Nephron progenitor cell (in vitro differentiated cells): ENCODE measurements around the gene MYO3B.
"Not testable (repeated sequence)": the region's sequence is repeated elsewhere in the genome, so short reads cannot be mapped to it uniquely, and the experiment has no call there.

ENCODE experiments used
- DNase-seq: peaks from one replicate; pipeline ENCODE4 v3.0.0; 2021
- H3K27ac Mint-ChIP-seq: 2 replicates; pipeline ENCODE4 v1.8.0; 2021; ENCODE audit warnings: mild to moderate bottlenecking, moderate library complexity, mixed read lengths
- H3K27me3 Mint-ChIP-seq: 2 replicates; pipeline ENCODE4 v1.8.0; 2021; ENCODE audit warnings: mild to moderate bottlenecking, low read depth, mixed read lengths; ENCODE audit not compliant: poor library complexity
- H3K36me3 Mint-ChIP-seq: 2 replicates; pipeline ENCODE4 v1.8.0; 2021; ENCODE audit warnings: low read depth, mixed read lengths
- H3K4me1 Mint-ChIP-seq: 2 replicates; pipeline ENCODE4 v1.8.0; 2021; ENCODE audit warnings: mixed read lengths
- H3K4me3 Mint-ChIP-seq: 2 replicates; pipeline ENCODE4 v1.8.0; 2021; ENCODE audit warnings: mild to moderate bottlenecking, moderate library complexity, mixed read lengths
- H3K9me3 Mint-ChIP-seq: 2 replicates; pipeline ENCODE4 v1.8.0; 2021; ENCODE audit warnings: mild to moderate bottlenecking, moderate library complexity, mixed read lengths
- TF ChIP-seq, protein P1 (sequence below): fragments of 200-600 bp; sonication (generic); IDR thresholded peaks from 2 replicates; pipeline ENCODE4 v1.5.0; 2021; ENCODE audit warnings: antibody characterized with exemption

MYO3B gene

DNA sequence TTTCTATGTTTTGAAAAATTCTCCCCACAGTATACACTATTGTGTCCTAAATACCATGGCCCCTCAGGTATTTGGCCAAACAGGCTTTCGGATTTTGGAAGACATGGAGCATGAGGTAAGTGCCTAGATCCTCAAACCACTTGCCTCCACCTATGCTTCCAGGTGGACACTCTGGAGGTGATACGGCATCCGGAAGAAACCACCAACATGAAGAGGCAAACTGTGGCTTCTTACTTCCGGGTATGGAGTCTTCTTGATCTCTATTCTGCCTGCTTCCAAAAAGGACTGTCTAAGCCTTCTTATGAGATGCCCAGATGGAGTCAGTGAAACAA is 285.2 kb downstream of the MYO3B start:
- H3K4me1 Mint-ChIP-seq, result peaks cover 19% of the 10 kb centered on the region
- no peaks in the 10 kb centered on the region for H3K27me3 Mint-ChIP-seq
- no peak overlapping the region for H3K27ac Mint-ChIP-seq
- peaks cover 7% of the 10 kb centered on the region for H3K9me3 Mint-ChIP-seq
- no peak overlapping the region for H3K4me3 Mint-ChIP-seq
- TF ChIP-seq, protein P1, sequence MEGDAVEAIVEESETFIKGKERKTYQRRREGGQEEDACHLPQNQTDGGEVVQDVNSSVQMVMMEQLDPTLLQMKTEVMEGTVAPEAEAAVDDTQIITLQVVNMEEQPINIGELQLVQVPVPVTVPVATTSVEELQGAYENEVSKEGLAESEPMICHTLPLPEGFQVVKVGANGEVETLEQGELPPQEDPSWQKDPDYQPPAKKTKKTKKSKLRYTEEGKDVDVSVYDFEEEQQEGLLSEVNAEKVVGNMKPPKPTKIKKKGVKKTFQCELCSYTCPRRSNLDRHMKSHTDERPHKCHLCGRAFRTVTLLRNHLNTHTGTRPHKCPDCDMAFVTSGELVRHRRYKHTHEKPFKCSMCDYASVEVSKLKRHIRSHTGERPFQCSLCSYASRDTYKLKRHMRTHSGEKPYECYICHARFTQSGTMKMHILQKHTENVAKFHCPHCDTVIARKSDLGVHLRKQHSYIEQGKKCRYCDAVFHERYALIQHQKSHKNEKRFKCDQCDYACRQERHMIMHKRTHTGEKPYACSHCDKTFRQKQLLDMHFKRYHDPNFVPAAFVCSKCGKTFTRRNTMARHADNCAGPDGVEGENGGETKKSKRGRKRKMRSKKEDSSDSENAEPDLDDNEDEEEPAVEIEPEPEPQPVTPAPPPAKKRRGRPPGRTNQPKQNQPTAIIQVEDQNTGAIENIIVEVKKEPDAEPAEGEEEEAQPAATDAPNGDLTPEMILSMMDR, result no peak
- no peak for DNase-seq
- peaks cover 5% of the 10 kb centered on the region for H3K36me3 Mint-ChIP-seq

DNA sequence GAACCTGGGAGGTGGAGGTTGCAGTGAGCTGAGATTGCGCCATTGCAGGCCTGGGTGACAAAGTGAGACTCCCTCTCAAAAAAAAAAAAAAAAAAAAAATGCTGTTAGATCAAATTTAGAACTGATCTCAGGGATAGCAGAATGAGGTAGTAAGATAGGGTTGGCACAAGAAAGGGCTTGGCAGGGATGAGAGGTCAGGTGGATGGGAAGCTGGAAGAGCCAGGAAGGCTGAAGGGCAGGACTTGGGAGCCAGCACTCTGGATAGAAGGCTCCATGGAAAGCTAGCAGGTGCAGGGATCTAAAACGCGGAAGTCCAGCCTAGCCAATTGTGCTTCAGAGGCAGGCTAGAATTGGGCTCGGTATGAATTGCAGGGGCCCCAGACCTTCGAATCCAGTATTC is 286.3 kb downstream of the MYO3B start:
- H3K27ac Mint-ChIP-seq, result no peak overlapping the region
- no peak for DNase-seq
- TF ChIP-seq, protein P1, result no peak

DNA sequence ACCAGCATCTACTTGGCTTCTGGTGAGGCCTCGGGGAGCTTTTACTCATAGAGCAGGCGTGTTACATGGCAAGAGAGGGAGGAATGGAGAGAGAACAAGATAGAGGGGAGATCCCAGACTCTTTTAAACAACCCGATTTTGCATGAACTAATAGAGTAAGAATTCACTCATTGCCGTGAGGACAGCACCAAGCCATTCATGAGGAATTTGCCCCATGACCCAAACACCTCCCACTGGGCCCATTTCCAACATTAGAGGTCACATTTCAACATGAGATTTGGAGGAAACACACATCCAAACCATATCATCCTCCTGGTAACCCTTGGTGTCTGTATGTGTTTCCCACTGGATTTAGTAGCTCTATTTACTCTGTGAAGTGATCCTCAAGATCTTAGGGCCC is 287.3 kb downstream of the MYO3B start:
- no peak overlapping the region for H3K4me3 Mint-ChIP-seq
- peaks cover 15% of the 10 kb centered on the region for H3K4me1 Mint-ChIP-seq
- no peak for DNase-seq
- H3K27me3 Mint-ChIP-seq, result no peaks in the 10 kb centered on the region
- no peaks in the 10 kb centered on the region for H3K9me3 Mint-ChIP-seq
- H3K36me3 Mint-ChIP-seq, result peaks cover 2% of the 10 kb centered on the region
- H3K27ac Mint-ChIP-seq, result no peak overlapping the region
- TF ChIP-seq, protein P1, result no peak

More for the DNA sequence above, 286.3 kb downstream of the MYO3B start:
- H3K4me1 Mint-ChIP-seq, result peaks cover 15% of the 10 kb centered on the region
- H3K9me3 Mint-ChIP-seq, result peaks cover under 1% of the 10 kb centered on the region
- H3K27me3 Mint-ChIP-seq, result no peaks in the 10 kb centered on the region
- no peak overlapping the region for H3K4me3 Mint-ChIP-seq
- H3K36me3 Mint-ChIP-seq, result no peaks in the 10 kb centered on the region

DNA sequence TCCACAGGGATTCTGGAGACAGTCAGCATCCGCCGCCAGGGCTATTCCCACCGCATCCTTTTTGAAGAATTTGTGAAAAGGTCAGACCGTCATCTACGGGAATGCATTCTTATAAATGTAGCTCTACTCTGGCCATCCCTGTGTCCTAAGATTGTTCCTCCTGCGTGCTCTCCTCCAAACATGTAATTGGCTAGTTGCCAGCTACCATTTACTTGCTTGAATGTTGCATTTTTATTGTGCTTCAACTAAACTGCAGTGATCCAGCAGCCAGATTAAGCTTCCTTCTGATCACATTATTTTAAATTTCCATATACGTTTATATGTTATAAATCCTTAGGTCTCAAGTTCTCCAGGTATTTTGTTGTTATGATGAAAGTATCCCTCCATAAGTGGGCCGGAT is 288.7 kb downstream of the MYO3B start:
- peaks cover 15% of the 10 kb centered on the region for H3K4me1 Mint-ChIP-seq
- TF ChIP-seq, protein P1, result no peak
- peaks cover 3% of the 10 kb centered on the region for H3K27me3 Mint-ChIP-seq
- no peak overlapping the region for H3K27ac Mint-ChIP-seq
- peaks cover 3% of the 10 kb centered on the region for H3K36me3 Mint-ChIP-seq
- no peak for DNase-seq
- no peaks in the 10 kb centered on the region for H3K9me3 Mint-ChIP-seq
- H3K4me3 Mint-ChIP-seq, result no peak overlapping the region

DNA sequence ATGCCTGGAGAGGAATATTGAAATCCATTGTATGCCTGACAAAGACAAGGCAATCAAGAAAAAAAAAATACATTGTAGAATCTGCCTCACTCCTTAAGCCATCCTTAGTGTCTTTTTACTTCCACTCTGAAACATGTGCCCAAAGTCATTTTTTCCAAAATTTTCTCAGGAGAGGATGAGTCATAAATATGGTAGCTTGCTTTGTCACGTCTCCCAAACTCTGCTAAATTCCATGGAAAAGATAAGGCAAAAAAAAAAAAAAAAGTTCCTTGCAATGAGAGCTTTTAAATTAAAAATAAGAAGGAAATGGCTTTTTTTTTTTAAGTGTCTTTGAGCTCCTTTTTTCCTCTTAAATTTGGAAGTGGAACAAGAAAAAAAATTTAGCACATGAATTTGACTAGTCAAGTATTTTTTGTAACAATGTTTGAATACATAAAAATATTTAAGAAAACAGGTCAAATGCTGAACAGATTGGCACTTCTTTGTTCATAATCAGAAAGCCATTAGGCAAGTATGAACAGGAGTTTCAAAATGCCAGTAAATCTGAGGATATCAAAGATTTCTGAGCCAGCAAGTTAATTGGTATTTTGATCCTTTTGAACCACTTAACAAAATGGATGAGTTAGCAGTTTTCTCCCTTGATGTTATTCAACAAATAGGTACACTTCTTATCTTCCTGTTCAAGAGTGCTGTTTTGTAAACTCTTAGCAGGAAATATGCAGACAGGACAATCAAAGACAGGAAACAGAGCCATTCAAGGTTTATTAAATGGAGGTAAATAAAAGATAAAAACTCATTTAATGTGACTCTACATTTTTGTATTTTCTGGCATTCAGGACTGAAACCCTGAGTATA is 289.8 kb downstream of the MYO3B start:
- no peak overlapping the region for H3K27ac Mint-ChIP-seq
- no peaks in the 10 kb centered on the region for H3K9me3 Mint-ChIP-seq
- no peak for DNase-seq
- peaks cover 3% of the 10 kb centered on the region for H3K27me3 Mint-ChIP-seq
- peaks cover 3% of the 10 kb centered on the region for H3K36me3 Mint-ChIP-seq
- peaks cover 7% of the 10 kb centered on the region for H3K4me1 Mint-ChIP-seq
- TF ChIP-seq, protein P1, result no peak
- H3K4me3 Mint-ChIP-seq, result no peak overlapping the region

DNA sequence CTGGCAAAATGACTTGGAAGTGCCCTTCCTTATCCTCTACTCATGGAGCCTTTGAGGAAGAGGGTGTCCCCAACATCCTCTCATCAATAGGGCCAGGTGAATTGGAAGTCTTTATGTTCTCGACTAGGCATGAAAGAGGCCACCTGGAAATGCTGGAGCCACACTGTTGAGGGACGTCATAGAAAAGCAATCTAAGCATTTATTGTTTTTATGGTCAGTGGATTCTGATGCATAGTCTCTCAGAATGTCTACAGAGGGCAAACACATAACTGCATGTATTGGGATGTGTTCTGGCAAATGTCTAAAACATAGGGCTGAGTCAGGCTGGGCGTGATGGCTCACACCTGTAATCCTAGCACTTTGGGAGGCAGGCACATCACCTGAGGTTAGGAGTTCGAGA is 290.6 kb downstream of the MYO3B start:
- TF ChIP-seq, protein P1, result no peak
- peaks cover 3% of the 10 kb centered on the region for H3K27me3 Mint-ChIP-seq

DNA sequence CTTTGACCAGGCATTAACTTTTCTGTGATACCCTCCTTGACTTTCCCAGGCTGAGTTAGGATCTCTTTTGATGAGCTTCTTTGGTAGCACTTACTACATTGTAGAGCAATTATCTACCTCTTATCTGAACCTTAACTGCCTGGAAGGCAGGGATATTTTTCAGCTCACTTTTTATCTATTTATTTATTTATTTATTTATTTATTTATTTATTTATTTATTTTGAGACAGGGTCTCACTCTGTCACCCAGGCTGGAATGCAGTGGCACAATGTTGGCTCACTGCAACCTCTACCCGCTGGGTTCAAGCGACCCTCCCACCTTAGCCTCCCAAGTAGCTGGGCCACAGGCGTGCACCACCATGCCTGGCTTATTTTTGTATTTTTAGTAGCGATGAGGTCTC is 294.6 kb downstream of the MYO3B start:
- H3K4me1 Mint-ChIP-seq, H3K27ac Mint-ChIP-seq, H3K9me3 Mint-ChIP-seq, H3K27me3 Mint-ChIP-seq, DNase-seq, H3K4me3 Mint-ChIP-seq, H3K36me3 Mint-ChIP-seq: not testable (repeated sequence)

More for the DNA sequence above, 290.6 kb downstream of the MYO3B start:
- DNase-seq, result no peak
- H3K4me3 Mint-ChIP-seq, result no peak overlapping the region
- H3K27ac Mint-ChIP-seq, result peak overlapping the region; percentile 18
- H3K36me3 Mint-ChIP-seq, result peaks cover 3% of the 10 kb centered on the region
- peaks cover 7% of the 10 kb centered on the region for H3K4me1 Mint-ChIP-seq
- no peaks in the 10 kb centered on the region for H3K9me3 Mint-ChIP-seq
